Left ventricle myocardium inferior (tissue), 1 donor: ENCODE data around the gene MAN2A2. TPM values are rescaled to one million over a fixed set of nuclear protein-coding genes. Genes with fewer than 3 reads are reported as not detected.

Experiments
- DNase-seq: peaks from one replicate; pipeline ENCODE4 v3.0.0-alpha.2; 2020
- H3K27ac ChIP-seq: fragments of 200-600 bp; replicated peaks from 2 replicates; pipeline ENCODE4 v1.8.0; 2021
- H3K27me3 ChIP-seq: fragments of 200-600 bp; 2 replicates; pipeline ENCODE4 v1.8.0; 2021; ENCODE audit warnings: low read depth
- H3K36me3 ChIP-seq: fragments of 200-600 bp; 2 replicates; pipeline ENCODE4 v1.8.0; 2021
- H3K4me1 ChIP-seq: fragments of 200-600 bp; 2 replicates; pipeline ENCODE4 v1.8.0; 2021
- H3K4me3 ChIP-seq: fragments of 200-600 bp; 2 replicates; pipeline ENCODE4 v1.8.0; 2021; ENCODE audit warnings: mild to moderate bottlenecking, moderate library complexity
- H3K9me3 ChIP-seq: fragments of 200-600 bp; replicated peaks from 2 replicates; pipeline ENCODE4 v1.8.0; 2021
- CTCF ChIP-seq: fragments of 200-600 bp; IDR thresholded peaks from 2 replicates; pipeline ENCODE4 v1.8.0; 2021; ENCODE audit warnings: antibody characterized with exemption, mild to moderate bottlenecking, borderline replicate concordance
- intact Hi-C: fragments of 100-400 bp; cut with micrococcal nuclease; formaldehyde crosslinking; loops from one replicate; pipeline ENCODE4 v1.11.0; 2022
- total RNA-seq: library from RNA; stranded (reverse); fragmentation: NEBNext Ultra II Directional; extraction: Animal tissue kit (Norgen Biotek cat#: 25700); gene quantifications from one replicate; pipeline ENCODE4 v1.2.1, GENCODE V29; 2021
- donor health status: DM: no; HTN: yes; CAD: no; lungs with severe emphysema.

The MAN2A2 gene
- total RNA-seq, 1 donor from 2014 or later = 95.4 TPM

- Histone ChIP-seq H3K27ac (no peak overlapping the region), H3K4me1 (peaks cover 38% of the 10 kb centered on the region), H3K27me3 (no peaks in the 10 kb centered on the region), H3K36me3 (peaks cover 59% of the 10 kb centered on the region), H3K9me3 (no peaks in the 10 kb centered on the region), H3K4me3 (no peak overlapping the region)
- no peak for TF ChIP-seq CTCF
- intact Hi-C loops = no loop called here
- DNase-seq = no peak
These were observed 50.0 kb downstream of the MAN2A2 start for GRCh38 chr15:90952901-90953677.

GRCh38 chr15:90953947-90954711 lies 51.0 kb downstream of the MAN2A2 start:
- intact Hi-C loops = no loop called here
- no peak for TF ChIP-seq CTCF
- H3K4me1 ChIP-seq = peaks cover 46% of the 10 kb centered on the region
- no peaks in the 10 kb centered on the region for H3K9me3 ChIP-seq
- peak overlapping the region; percentile 91 for H3K4me3 ChIP-seq
- DNase-seq = no peak
- peaks cover 49% of the 10 kb centered on the region for H3K36me3 ChIP-seq
- H3K27me3 ChIP-seq = no peaks in the 10 kb centered on the region
- peak overlapping the region; percentile 94 for H3K27ac ChIP-seq

- Histone ChIP-seq H3K36me3 (peaks cover 41% of the 10 kb centered on the region), H3K4me3 (peak within 1 kb of the TSS; percentile 91), H3K4me1 (peaks cover 55% of the 10 kb centered on the region), H3K27me3 (no peaks in the 10 kb centered on the region), H3K27ac (peak within 1 kb of the TSS; percentile 94), H3K9me3 (no peaks in the 10 kb centered on the region)
- intact Hi-C loops = no loop called here
- DNase-seq = peak; percentile 96
- TF ChIP-seq CTCF = no peak
These were observed 51.9 kb downstream of the MAN2A2 start, which contains the start of gene RCCD1 for GRCh38 chr15:90954712-90955623. TSS of gene RCCD1 (plus strand) at chr15:90954884. CDS start at chr15:90956735, 1,851 bp downstream.

- H3K4me1 ChIP-seq = peaks cover 63% of the 10 kb centered on the region
- peaks cover 41% of the 10 kb centered on the region for H3K36me3 ChIP-seq
- intact Hi-C loops = no loop called here
- no peak for TF ChIP-seq CTCF
- no peak for DNase-seq
- H3K27ac ChIP-seq = no peak overlapping the region
- H3K27me3 ChIP-seq = no peaks in the 10 kb centered on the region
- no peaks in the 10 kb centered on the region for H3K9me3 ChIP-seq
- H3K4me3 ChIP-seq = peak overlapping the region; percentile 91
These were observed 52.6 kb downstream of the MAN2A2 start for GRCh38 chr15:90955624-90956273.
